ENCODE results near the gene TULP4.
"Not testable (repeated sequence)": the region's sequence is repeated elsewhere in the genome, so short reads cannot be mapped to it uniquely, and the experiment has no call there.

The TULP4 gene

GRCh38 chr6:158389193-158389919, 77.1 kb downstream of the TULP4 start:
- H3K4me1 ChIP-seq (ENCODE audit: insufficient read depth, low read length): no peaks in the 10 kb centered on the region
- H3K9ac ChIP-seq (ENCODE audit: low read depth, low read length): no peak overlapping the region
- no peaks in the 10 kb centered on the region for H3K36me3 ChIP-seq (ENCODE audit: insufficient read depth, low read length)
- H3K9me3 ChIP-seq (ENCODE audit: control insufficient read depth, insufficient read depth, low read length): peaks cover 18% of the 10 kb centered on the region

GRCh38 chr6:158391276-158391675, 79.0 kb downstream of the TULP4 start:
- Histone ChIP-seq H3K9ac (ENCODE audit: low read depth, low read length) (no peak overlapping the region), H3K4me1 (ENCODE audit: insufficient read depth, low read length) (no peaks in the 10 kb centered on the region), H3K36me3 (ENCODE audit: insufficient read depth, low read length) (no peaks in the 10 kb centered on the region), H3K9me3 (ENCODE audit: control insufficient read depth, insufficient read depth, low read length) (peaks cover 15% of the 10 kb centered on the region; the same call in 1 of the 2 replicates)

- H3K4me1 ChIP-seq (ENCODE audit: insufficient read depth, low read length); H3K36me3 ChIP-seq (ENCODE audit: insufficient read depth, low read length); H3K9ac ChIP-seq (ENCODE audit: low read depth, low read length): not testable (repeated sequence)
- H3K9me3 ChIP-seq (ENCODE audit: control insufficient read depth, insufficient read depth, low read length): peaks cover 15% of the 10 kb centered on the region; the same call in 1 of the 2 replicates
Measured at GRCh38 chr6:158391977-158392376, 79.7 kb downstream of the TULP4 start.

GRCh38 chr6:158396136-158396535, 83.9 kb downstream of the TULP4 start:
- Histone ChIP-seq H3K9ac (ENCODE audit: low read depth, low read length) (no peak overlapping the region), H3K36me3 (ENCODE audit: insufficient read depth, low read length) (no peaks in the 10 kb centered on the region)

GRCh38 chr6:158397578-158397977, 85.3 kb downstream of the TULP4 start:
- H3K9ac ChIP-seq (ENCODE audit: low read depth, low read length): no peak overlapping the region
- peaks cover 15% of the 10 kb centered on the region; the same call in 1 of the 2 replicates for H3K9me3 ChIP-seq (ENCODE audit: control insufficient read depth, insufficient read depth, low read length)
- no peaks in the 10 kb centered on the region for H3K36me3 ChIP-seq (ENCODE audit: insufficient read depth, low read length)
- H3K4me1 ChIP-seq (ENCODE audit: insufficient read depth, low read length): no peaks in the 10 kb centered on the region

More at GRCh38 chr6:158396136-158396535, 83.9 kb downstream of the TULP4 start:
- peaks cover 15% of the 10 kb centered on the region; the same call in 1 of the 2 replicates for H3K9me3 ChIP-seq (ENCODE audit: control insufficient read depth, insufficient read depth, low read length)
- H3K4me1 ChIP-seq (ENCODE audit: insufficient read depth, low read length): no peaks in the 10 kb centered on the region

GRCh38 chr6:158398252-158399024, 86.2 kb downstream of the TULP4 start:
- Histone ChIP-seq H3K36me3 (ENCODE audit: insufficient read depth, low read length) (no peaks in the 10 kb centered on the region), H3K4me1 (ENCODE audit: insufficient read depth, low read length) (no peaks in the 10 kb centered on the region), H3K9me3 (ENCODE audit: control insufficient read depth, insufficient read depth, low read length) (peaks cover 8% of the 10 kb centered on the region; the same call in 1 of the 2 replicates), H3K9ac (ENCODE audit: low read depth, low read length) (no peak overlapping the region)

- Histone ChIP-seq H3K36me3 (ENCODE audit: insufficient read depth, low read length) (no peaks in the 10 kb centered on the region), H3K9me3 (ENCODE audit: control insufficient read depth, insufficient read depth, low read length) (0 out of 2 replicates have a peak, but pooled peaks cover 1% of the 10 kb centered on the region), H3K9ac (ENCODE audit: low read depth, low read length) (no peak overlapping the region), H3K4me1 (ENCODE audit: insufficient read depth, low read length) (no peaks in the 10 kb centered on the region)
Measured at GRCh38 chr6:158399040-158399700, 86.9 kb downstream of the TULP4 start.

GRCh38 chr6:158402184-158402583, 89.9 kb downstream of the TULP4 start:
- Histone ChIP-seq H3K9me3 (ENCODE audit: control insufficient read depth, insufficient read depth, low read length) (no peaks in the 10 kb centered on the region; the same call in 1 of the 2 replicates), H3K4me1 (ENCODE audit: insufficient read depth, low read length) (no peaks in the 10 kb centered on the region), H3K9ac (ENCODE audit: low read depth, low read length) (no peak overlapping the region), H3K36me3 (ENCODE audit: insufficient read depth, low read length) (no peaks in the 10 kb centered on the region)

GRCh38 chr6:158405321-158405831, 93.1 kb downstream of the TULP4 start:
- not testable (repeated sequence) for H3K9me3 ChIP-seq (ENCODE audit: control insufficient read depth, insufficient read depth, low read length); H3K4me1 ChIP-seq (ENCODE audit: insufficient read depth, low read length); H3K36me3 ChIP-seq (ENCODE audit: insufficient read depth, low read length); H3K9ac ChIP-seq (ENCODE audit: low read depth, low read length)

GRCh38 chr6:158405933-158406332, 93.7 kb downstream of the TULP4 start:
- Histone ChIP-seq H3K9ac (ENCODE audit: low read depth, low read length) (no peak overlapping the region), H3K9me3 (ENCODE audit: control insufficient read depth, insufficient read depth, low read length) (no peaks in the 10 kb centered on the region; the same call in 1 of the 2 replicates), H3K36me3 (ENCODE audit: insufficient read depth, low read length) (no peaks in the 10 kb centered on the region), H3K4me1 (ENCODE audit: insufficient read depth, low read length) (no peaks in the 10 kb centered on the region)

GRCh38 chr6:158406736-158407135, 94.5 kb downstream of the TULP4 start:
- no peaks in the 10 kb centered on the region for H3K36me3 ChIP-seq (ENCODE audit: insufficient read depth, low read length)
- H3K9me3 ChIP-seq (ENCODE audit: control insufficient read depth, insufficient read depth, low read length): no peaks in the 10 kb centered on the region; the same call in 1 of the 2 replicates
- H3K4me1 ChIP-seq (ENCODE audit: insufficient read depth, low read length): no peaks in the 10 kb centered on the region
- no peak overlapping the region for H3K9ac ChIP-seq (ENCODE audit: low read depth, low read length)

- H3K9ac ChIP-seq (ENCODE audit: low read depth, low read length): no peak overlapping the region
- H3K9me3 ChIP-seq (ENCODE audit: control insufficient read depth, insufficient read depth, low read length): no peaks in the 10 kb centered on the region; the same call in 1 of the 2 replicates
- no peaks in the 10 kb centered on the region for H3K4me1 ChIP-seq (ENCODE audit: insufficient read depth, low read length)
- H3K36me3 ChIP-seq (ENCODE audit: insufficient read depth, low read length): no peaks in the 10 kb centered on the region
Measured at GRCh38 chr6:158408013-158408412, 95.7 kb downstream of the TULP4 start.

GRCh38 chr6:158408552-158409130, 96.4 kb downstream of the TULP4 start:
- no peaks in the 10 kb centered on the region for H3K4me1 ChIP-seq (ENCODE audit: insufficient read depth, low read length)
- no peak overlapping the region for H3K9ac ChIP-seq (ENCODE audit: low read depth, low read length)
- no peaks in the 10 kb centered on the region; the same call in 1 of the 2 replicates for H3K9me3 ChIP-seq (ENCODE audit: control insufficient read depth, insufficient read depth, low read length)
- no peaks in the 10 kb centered on the region for H3K36me3 ChIP-seq (ENCODE audit: insufficient read depth, low read length)

- no peaks in the 10 kb centered on the region for H3K36me3 ChIP-seq (ENCODE audit: insufficient read depth, low read length)
- H3K9ac ChIP-seq (ENCODE audit: low read depth, low read length): no peak overlapping the region
- no peaks in the 10 kb centered on the region; the same call in 1 of the 2 replicates for H3K9me3 ChIP-seq (ENCODE audit: control insufficient read depth, insufficient read depth, low read length)
- H3K4me1 ChIP-seq (ENCODE audit: insufficient read depth, low read length): no peaks in the 10 kb centered on the region
Measured at GRCh38 chr6:158409451-158409850, 97.2 kb downstream of the TULP4 start.
